Measurements from ENCODE around the gene CFAP157.

The CFAP157 gene

DNA sequence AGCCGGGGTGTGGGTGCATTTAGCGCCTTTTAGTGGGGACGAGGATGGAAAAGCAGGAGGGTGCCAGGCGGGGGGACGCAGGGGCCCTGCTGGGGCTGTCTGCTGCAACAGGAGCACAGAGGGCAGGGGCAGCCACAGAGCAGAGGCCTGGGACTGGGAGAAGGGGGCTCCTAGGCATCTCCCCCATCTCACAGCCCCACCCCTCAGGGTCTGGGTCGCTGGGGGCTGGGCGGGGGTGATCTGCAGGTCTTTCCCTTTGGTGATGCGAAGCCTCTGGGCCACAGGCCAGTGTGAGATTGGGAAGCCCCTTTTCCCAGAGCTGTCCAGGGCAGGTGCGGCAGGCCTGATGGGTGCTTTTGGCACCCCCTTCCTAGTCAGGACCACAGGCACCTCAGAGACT lies 23.5 kb downstream of the CFAP157 start:
- peaks cover 3% of the 10 kb centered on the region for H3K4me1 Mint-ChIP-seq
- H3K27ac Mint-ChIP-seq, result no peak overlapping the region
- no peak overlapping the region for H3K4me3 Mint-ChIP-seq

DNA sequence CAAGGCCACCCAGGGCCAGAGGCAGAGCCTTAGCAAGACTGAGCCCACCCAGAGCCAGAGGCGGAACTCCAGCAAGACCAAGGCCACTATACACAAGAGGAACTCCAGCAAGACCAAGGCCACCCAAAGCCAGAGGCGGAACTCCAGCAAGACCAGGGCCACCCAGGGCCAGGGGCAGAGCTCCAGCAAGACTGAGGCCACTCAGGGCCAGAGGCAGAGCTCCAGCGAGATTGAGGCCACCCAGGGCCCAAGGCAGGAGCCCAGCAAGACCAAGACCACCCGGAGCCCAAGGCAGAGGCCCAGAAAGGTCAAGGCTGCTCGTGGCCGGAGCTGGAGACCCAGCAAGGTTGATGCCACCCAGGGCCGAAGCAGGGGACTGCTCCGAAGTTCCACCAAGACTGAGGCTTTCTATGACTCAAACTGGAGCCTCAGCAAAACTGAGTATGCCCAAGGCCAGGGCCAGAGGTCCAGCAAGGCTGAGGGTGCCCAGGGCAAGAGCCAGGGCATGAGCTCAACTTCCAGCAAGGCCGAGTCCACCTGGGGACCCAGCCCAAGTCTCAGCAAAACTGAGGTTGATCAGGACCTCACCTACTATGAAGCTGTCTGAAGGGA lies 24.1 kb downstream of the CFAP157 start:
- H3K27ac Mint-ChIP-seq, result no peak overlapping the region
- DNase-seq (ENCODE audit: low spot score in 2 of 2) (no peak), ATAC-seq (ENCODE audit: low read depth) (no peak)
- H3K27me3 Mint-ChIP-seq, result no peaks in the 10 kb centered on the region
- H3K4me1 Mint-ChIP-seq, result peaks cover 3% of the 10 kb centered on the region
- H3K9me3 Mint-ChIP-seq, result no peaks in the 10 kb centered on the region
- no peak overlapping the region for H3K4me3 Mint-ChIP-seq
- H3K36me3 Mint-ChIP-seq, result peaks cover 4% of the 10 kb centered on the region

More for the DNA sequence above, 23.5 kb downstream of the CFAP157 start:
- ATAC-seq (ENCODE audit: low read depth), result no peak
- no peak for DNase-seq (ENCODE audit: low spot score in 2 of 2)
- Mint-ChIP-seq H3K27me3 (no peaks in the 10 kb centered on the region), H3K9me3 (no peaks in the 10 kb centered on the region), H3K36me3 (peaks cover 4% of the 10 kb centered on the region)

DNA sequence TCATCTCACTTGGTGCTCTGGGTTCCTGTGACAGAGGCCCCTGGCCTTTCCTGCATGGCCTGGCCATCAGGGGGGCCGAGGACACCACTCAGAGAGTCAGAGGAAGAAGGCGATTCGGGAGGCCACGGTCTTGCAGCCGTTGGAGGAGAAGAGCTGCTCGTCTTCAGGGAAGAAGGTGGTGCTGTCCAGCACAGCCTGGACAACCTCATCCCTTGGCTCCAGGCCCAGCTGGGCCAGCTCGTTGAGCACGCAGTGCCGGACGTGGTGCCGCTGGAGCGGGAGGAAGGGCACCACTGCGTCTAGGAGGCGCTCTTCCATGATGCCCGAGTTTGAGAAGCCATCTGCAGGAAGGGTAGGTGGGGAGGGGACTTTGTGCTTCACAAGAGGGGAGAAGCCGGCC lies 25.1 kb downstream of the CFAP157 start:
- H3K4me3 Mint-ChIP-seq, result no peak overlapping the region
- H3K9me3 Mint-ChIP-seq, result no peaks in the 10 kb centered on the region
- H3K27ac Mint-ChIP-seq, result peak overlapping the region; percentile 9
- ATAC-seq (ENCODE audit: low read depth), result no peak
- H3K27me3 Mint-ChIP-seq, result no peaks in the 10 kb centered on the region
- peaks cover 3% of the 10 kb centered on the region for H3K4me1 Mint-ChIP-seq
- peaks cover 7% of the 10 kb centered on the region for H3K36me3 Mint-ChIP-seq
- no peak for DNase-seq (ENCODE audit: low spot score in 2 of 2)

DNA sequence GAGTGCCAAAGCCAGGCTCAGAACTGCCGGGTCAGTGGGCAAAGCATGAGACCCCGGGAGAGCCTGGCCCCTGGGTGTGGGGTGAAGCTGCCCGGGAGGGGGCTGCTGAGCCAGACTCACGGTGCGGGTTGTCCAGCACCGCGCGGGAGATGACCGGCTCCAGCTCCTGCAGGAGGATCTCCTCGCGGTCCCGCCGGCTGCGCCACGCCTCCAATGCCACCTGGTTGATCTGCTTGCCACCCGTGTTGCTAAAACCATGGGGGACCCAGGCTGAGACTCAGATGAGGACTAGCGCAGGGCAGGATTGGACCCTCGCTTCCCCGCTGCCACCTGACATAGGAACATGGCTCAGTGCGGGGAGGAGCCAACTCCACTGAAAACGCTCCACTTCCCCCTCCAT lies 25.7 kb downstream of the CFAP157 start:
- Mint-ChIP-seq H3K27me3 (no peaks in the 10 kb centered on the region), H3K36me3 (peaks cover 9% of the 10 kb centered on the region)
- no peak for ATAC-seq (ENCODE audit: low read depth)

DNA sequence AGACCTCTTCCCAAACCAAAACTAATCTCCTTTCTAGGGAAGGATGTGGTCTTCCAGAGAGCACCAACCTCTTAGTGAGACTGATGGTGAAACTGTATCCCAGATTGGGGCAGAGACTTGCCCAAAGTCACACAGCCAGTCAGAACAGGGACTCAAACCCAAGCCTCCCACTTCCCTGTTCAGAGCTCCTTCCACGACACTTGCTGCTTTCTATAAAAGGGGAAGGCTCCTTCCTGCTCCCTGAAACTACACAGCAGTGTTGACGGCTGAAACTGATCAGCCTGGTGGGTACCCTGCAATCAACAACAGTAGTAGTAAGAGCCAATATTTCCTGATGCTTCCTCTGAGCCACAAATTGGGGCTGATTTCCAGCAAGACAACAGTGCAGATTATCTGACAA lies 26.8 kb downstream of the CFAP157 start:
- H3K36me3 Mint-ChIP-seq, result peaks cover 14% of the 10 kb centered on the region
- no peaks in the 10 kb centered on the region for H3K27me3 Mint-ChIP-seq
- DNase-seq (ENCODE audit: low spot score in 2 of 2), result no peak
- peak overlapping the region; percentile 69 for H3K27ac Mint-ChIP-seq
- peak overlapping the region; percentile 37 for H3K4me3 Mint-ChIP-seq
- H3K4me1 Mint-ChIP-seq, result peaks cover 3% of the 10 kb centered on the region
- ATAC-seq (ENCODE audit: low read depth), result no peak
- H3K9me3 Mint-ChIP-seq, result no peaks in the 10 kb centered on the region

More for the DNA sequence above, 25.7 kb downstream of the CFAP157 start:
- Mint-ChIP-seq H3K4me3 (no peak overlapping the region), H3K27ac (no peak overlapping the region), H3K4me1 (peaks cover 3% of the 10 kb centered on the region), H3K9me3 (no peaks in the 10 kb centered on the region)
- DNase-seq (ENCODE audit: low spot score in 2 of 2), result no peak

DNA sequence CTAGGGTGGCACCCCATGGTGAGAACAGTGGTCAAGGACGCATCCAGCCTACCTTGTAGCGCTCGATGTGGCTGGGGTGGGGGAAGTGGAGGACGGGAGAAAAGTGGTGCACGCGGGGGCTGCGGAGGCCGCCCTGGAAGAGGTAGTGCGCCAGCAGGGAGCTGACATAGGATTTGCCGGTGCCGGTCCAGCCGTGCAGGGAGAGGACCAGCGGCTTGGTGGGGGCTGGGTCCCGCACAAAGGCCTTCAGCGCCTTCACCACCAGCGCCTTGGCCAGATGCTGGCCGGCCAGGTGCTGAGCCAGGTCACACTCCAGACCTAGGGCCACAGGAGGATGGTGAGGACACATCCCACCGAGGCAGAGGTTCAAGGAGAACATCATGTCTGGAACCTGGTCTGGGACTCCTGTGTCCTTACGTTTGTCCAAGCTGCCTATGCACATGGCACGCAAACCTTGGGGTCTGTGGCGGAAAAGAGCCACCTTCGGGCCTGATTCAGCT lies 27.5 kb downstream of the CFAP157 start:
- DNase-seq (ENCODE audit: low spot score in 2 of 2) (no peak), ATAC-seq (ENCODE audit: low read depth) (no peak)
- Mint-ChIP-seq H3K4me1 (peaks cover 3% of the 10 kb centered on the region), H3K4me3 (peak overlapping the region; percentile 85), H3K27ac (peak overlapping the region; percentile 69), H3K27me3 (no peaks in the 10 kb centered on the region), H3K9me3 (no peaks in the 10 kb centered on the region), H3K36me3 (peaks cover 18% of the 10 kb centered on the region)

DNA sequence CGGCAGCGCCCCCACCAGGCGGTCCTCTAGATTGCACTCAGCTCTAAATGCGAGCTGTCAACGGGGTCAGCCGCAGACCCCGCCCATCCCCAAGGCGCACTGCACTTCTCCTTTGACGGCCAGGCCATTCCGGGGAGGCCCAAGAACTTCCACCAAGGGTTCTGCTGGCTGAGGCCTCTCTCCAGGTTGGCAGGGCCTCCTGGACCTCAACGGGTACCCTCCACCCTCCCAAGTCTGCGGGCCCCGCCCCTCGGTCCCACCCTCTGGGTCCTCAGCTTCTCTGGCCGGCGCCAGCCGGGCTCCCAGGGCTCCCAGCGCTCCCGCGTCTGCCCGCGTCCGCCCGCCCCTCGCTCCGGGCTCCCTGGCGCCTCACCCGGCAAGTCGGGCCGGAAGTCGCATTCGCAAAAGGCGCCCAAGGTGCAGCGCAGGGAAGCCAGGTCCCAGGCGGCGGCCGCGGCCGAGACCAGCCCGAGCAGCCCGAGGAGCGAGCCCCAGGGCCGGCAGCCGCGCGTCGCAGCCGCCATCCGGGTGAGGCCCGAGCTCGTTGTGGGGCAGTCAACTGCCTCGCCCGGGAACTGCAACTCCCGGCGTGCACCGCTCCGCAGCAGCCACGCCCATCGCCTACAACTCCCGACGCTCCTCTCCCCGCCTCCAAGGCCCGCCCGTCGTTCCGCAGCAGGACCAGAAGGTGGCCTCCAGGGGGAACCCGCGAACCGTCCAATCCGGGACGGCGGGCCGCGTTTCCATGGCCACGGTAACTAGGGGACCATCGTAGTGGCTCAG lies 28.1 kb downstream of the CFAP157 start, which contains the start of gene TOR2A:
TOR2A (minus strand) TSS at position 548 of the 783 bp plus-strand sequence; CDS start at position 524, 24 bp downstream.
- Mint-ChIP-seq H3K36me3 (peaks cover 19% of the 10 kb centered on the region), H3K27ac (peak within 1 kb of the TSS; percentile 97), H3K4me3 (peak within 1 kb of the TSS; percentile 85), H3K9me3 (no peaks in the 10 kb centered on the region), H3K27me3 (no peaks in the 10 kb centered on the region), H3K4me1 (peaks cover 3% of the 10 kb centered on the region)
- DNase-seq (ENCODE audit: low spot score in 2 of 2) (peak; percentile 99), ATAC-seq (ENCODE audit: low read depth) (peak; percentile 89)

DNA sequence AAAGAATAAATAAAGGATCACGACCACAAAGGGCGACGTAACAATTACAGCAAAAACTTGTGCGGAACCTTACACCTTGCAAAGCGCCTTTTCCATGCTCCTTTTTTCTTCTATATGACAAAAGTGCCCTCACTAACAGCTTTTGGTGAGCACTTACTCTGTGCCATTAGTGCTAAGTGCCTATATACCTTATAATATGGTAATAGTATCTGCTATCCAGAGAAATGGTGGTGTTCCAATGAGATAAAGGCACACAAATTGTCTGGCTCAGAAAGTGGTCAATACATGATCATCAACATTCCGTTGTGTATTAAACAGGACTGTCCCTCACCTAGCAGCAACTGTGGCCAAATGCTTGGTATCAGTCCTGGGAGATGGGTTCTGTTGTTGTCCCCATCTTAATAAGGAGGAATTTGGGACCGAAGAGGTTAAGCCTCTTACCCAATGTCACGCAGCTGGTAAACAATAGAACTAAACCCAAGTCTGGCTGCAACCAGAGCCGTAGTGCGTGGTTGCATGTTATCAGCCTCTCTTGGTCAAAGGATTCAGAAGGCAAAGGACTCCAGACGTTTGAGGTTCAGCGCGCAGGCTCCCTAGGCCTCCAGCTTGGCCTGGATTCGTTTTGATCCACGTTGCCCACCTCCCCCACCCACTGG lies 28.9 kb downstream of the CFAP157 start:
- H3K27ac Mint-ChIP-seq, result peak overlapping the region; percentile 97
- ATAC-seq (ENCODE audit: low read depth), result no peak
- peaks cover 3% of the 10 kb centered on the region for H3K4me1 Mint-ChIP-seq
- H3K27me3 Mint-ChIP-seq, result no peaks in the 10 kb centered on the region
- peaks cover 17% of the 10 kb centered on the region for H3K36me3 Mint-ChIP-seq
- no peaks in the 10 kb centered on the region for H3K9me3 Mint-ChIP-seq
- DNase-seq (ENCODE audit: low spot score in 2 of 2), result no peak
- peak overlapping the region; percentile 85 for H3K4me3 Mint-ChIP-seq

DNA sequence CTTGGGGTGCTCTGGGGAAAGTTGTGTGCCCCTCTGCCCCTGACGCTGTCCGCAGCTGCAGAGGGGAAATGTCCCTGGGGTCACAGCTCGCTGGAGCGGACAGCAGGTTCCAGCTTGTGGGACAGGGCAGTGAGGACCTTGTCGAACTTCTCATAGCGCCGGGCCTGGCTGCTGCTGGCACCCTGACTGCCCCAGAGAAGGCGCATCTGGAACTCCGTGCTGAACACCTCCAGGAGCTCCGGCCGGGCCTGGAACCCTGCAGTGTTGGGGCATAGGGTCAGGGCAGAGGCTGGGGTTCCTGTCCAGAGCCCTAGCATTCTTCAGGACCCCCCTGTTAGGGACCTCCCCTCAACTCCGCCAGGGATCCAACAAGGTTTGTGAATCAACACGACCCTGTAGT lies 31.9 kb downstream of the CFAP157 start:
- H3K9me3 Mint-ChIP-seq, result no peaks in the 10 kb centered on the region
- peak overlapping the region; percentile 97 for H3K27ac Mint-ChIP-seq
- H3K27me3 Mint-ChIP-seq, result no peaks in the 10 kb centered on the region
- peaks cover 2% of the 10 kb centered on the region for H3K4me1 Mint-ChIP-seq
- DNase-seq (ENCODE audit: low spot score in 2 of 2), result no peak
- H3K4me3 Mint-ChIP-seq, result no peak overlapping the region
- no peak for ATAC-seq (ENCODE audit: low read depth)
- peaks cover 25% of the 10 kb centered on the region for H3K36me3 Mint-ChIP-seq

DNA sequence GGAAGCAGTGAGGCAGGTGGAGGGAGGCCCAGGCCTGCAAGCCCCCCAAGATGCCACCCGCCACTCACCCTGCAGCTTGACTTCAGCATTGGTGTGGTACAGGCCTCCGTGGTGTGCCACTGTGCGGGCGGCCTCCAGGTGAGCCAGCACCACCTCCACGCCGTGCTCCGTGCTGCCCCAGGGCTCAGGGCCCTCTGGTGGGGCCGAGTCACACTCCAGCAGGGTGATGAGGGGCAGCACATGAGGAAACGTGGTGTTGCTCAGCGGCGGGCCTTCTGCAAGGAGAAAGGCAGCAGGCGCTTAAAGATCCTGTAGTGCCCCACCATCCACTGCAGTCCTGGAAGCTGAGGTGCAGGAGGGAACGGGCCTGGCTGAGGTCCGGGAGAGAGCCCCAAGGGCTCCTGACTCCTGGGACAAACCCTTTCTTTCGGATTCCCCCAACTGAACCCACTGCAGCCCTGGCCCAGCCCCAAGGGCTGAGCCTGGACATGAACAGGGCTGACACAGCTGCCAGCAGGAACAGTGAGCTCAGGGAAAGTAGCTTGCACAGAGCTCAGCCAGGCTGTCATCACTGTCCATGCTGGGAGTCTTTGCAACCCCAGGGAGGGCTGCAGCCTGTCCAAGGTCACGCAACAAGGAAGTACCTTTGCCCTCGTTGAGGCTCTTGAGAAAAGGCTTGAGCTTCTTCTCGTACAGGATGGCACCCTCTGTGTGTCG lies 33.0 kb downstream of the CFAP157 start:
- Mint-ChIP-seq H3K4me1 (no peaks in the 10 kb centered on the region), H3K36me3 (peaks cover 25% of the 10 kb centered on the region), H3K9me3 (no peaks in the 10 kb centered on the region), H3K4me3 (no peak overlapping the region), H3K27ac (peak overlapping the region; percentile 84), H3K27me3 (no peaks in the 10 kb centered on the region)
- ATAC-seq (ENCODE audit: low read depth) (no peak), DNase-seq (ENCODE audit: low spot score in 2 of 2) (no peak)

DNA sequence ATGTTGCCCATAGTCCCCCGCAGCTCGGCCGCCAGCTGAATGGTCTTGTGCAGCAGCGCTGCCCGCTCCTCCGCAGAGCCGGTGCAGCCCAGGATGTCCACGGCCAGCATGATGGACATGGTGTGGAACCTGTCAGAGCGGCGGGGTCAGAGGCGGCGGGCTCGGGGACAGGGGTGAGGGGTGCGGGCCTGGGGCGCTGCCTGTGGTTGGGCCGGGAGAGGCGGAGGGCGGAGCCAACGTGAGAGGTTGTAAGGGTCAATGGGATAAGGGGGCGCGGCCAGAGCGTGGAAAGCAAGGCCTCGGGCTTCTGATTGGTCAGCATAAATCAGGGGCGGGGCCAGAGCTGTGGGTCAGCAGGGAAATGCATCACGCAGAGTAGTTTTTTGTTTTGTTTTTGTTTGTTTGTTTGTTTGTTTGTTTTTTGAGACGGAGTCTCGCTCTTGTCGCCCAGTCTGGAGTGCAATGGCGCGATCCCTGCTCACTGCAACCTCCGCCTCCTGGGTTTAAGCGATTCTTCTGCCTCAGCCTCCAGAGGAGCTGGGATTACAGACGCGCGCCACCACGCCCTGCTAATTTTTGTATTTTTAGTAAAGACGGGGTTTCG lies 35.1 kb downstream of the CFAP157 start:
- H3K4me1 Mint-ChIP-seq, result no peaks in the 10 kb centered on the region
- no peak for DNase-seq (ENCODE audit: low spot score in 2 of 2)
- H3K27me3 Mint-ChIP-seq, result no peaks in the 10 kb centered on the region
- H3K9me3 Mint-ChIP-seq, result no peaks in the 10 kb centered on the region
- H3K36me3 Mint-ChIP-seq, result peaks cover 24% of the 10 kb centered on the region
- no peak for ATAC-seq (ENCODE audit: low read depth)
- no peak overlapping the region for H3K4me3 Mint-ChIP-seq
- H3K27ac Mint-ChIP-seq, result peak overlapping the region; percentile 64

DNA sequence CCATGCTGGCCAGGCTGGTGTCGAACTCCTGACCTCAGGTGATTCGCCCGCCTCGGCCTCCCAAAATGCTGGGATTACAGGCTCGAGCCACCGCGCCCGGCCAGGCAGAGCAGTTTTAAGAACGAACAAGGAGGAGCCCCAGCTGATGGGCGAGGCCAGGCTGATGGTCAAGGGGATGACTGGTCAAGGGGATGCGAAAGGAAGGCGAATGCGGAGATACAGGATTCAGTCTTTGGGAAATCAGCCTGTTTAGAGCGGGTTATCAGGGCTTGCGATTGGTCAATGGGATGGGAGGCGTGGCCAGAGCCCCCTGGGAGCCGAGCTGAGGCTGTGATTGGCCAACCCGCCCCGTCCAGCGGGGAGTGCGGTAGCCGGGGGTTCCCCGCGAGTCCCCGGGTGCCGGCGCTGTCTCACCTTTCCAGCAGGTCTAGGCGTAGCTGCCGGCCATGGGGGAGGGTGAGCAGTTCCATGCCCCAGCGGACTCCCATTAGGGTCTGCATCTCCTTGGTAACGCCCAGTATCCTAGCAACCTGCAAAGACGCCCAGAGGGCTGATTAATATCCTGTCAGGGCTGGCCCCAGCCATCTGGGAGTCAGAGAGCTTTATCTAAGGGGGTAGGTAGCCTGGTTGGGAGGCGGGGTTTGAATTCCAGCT lies 35.8 kb downstream of the CFAP157 start:
- peaks cover 23% of the 10 kb centered on the region for H3K36me3 Mint-ChIP-seq
- H3K27ac Mint-ChIP-seq, result peak overlapping the region; percentile 64
- no peaks in the 10 kb centered on the region for H3K9me3 Mint-ChIP-seq
- H3K4me1 Mint-ChIP-seq, result no peaks in the 10 kb centered on the region
- DNase-seq (ENCODE audit: low spot score in 2 of 2) (no peak), ATAC-seq (ENCODE audit: low read depth) (no peak)
- H3K4me3 Mint-ChIP-seq, result no peak overlapping the region
- no peaks in the 10 kb centered on the region for H3K27me3 Mint-ChIP-seq
